Neural progenitor cell (in vitro differentiated cells): ENCODE data around the gene SPATA12.

ENCODE experiments used
- EZH2 ChIP-seq: fragments of 200-600 bp; sonication (generic); IDR thresholded peaks from 2 replicates; pipeline ENCODE4 v1.6.1; 2017; ENCODE audit warnings: antibody characterized with exemption, mild to moderate bottlenecking, moderate library complexity
- TF ChIP-seq, protein P1 (sequence below): fragments of 200-600 bp; sonication (generic); IDR thresholded peaks from 2 replicates; pipeline ENCODE4 v1.5.1; 2017; ENCODE audit warnings: antibody characterized with exemption, mild to moderate bottlenecking

DNA sequence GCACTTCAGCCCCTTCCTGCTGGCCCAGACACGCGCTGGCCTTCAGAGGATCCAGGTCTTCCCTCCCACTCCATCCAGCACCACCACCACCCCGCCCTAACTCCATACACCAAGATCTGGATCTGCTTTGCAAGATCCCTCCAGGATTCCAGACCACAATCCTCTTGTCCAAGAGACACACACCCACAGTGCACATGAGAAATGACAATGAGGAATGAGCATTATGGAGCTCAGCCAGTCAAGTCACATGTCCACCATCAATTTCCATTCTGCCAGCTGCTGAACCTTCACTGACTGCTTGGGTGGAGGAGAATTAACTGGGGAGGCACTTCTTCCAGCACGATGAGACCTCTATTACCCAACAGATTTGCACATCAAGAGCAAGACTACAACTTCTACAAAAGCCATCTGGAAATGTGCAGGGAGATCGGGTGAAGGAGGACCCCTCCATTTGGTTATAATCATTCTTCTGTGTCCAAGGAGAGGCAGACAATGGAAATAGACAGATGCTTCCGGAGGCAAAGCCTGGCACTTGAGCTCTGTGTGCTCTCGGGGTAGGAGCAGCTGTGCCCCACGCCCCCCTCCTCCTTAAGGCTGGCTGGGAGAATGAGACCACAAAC lies 12.3 kb upstream of the SPATA12 start:
- TF ChIP-seq, protein P1, sequence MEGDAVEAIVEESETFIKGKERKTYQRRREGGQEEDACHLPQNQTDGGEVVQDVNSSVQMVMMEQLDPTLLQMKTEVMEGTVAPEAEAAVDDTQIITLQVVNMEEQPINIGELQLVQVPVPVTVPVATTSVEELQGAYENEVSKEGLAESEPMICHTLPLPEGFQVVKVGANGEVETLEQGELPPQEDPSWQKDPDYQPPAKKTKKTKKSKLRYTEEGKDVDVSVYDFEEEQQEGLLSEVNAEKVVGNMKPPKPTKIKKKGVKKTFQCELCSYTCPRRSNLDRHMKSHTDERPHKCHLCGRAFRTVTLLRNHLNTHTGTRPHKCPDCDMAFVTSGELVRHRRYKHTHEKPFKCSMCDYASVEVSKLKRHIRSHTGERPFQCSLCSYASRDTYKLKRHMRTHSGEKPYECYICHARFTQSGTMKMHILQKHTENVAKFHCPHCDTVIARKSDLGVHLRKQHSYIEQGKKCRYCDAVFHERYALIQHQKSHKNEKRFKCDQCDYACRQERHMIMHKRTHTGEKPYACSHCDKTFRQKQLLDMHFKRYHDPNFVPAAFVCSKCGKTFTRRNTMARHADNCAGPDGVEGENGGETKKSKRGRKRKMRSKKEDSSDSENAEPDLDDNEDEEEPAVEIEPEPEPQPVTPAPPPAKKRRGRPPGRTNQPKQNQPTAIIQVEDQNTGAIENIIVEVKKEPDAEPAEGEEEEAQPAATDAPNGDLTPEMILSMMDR: no peak
- no peak for TF ChIP-seq EZH2
